Karpas-422 (cell line): Measurements from ENCODE around the gene ATP13A2. TPM values are rescaled to one million over a fixed set of nuclear protein-coding genes. Genes with fewer than 3 reads are reported as not detected.

Experiments used
- DNase-seq: peaks from one replicate; pipeline ENCODE4 v3.0.0-alpha.2; 2015
- H2AFZ ChIP-seq: fragments of 200-600 bp; sonication (generic); 2 replicates; pipeline ENCODE4 v1.6.1; 2014; ENCODE audit warnings: antibody characterized with exemption, low read length, mixed read lengths
- H3K27ac ChIP-seq: fragments of 200-600 bp; sonication (generic); 2 replicates; pipeline ENCODE4 v1.5.1; 2014; ENCODE audit warnings: mild to moderate bottlenecking, low read length, moderate library complexity
- H3K27me3 ChIP-seq: fragments of 200-600 bp; sonication (generic); 2 replicates; pipeline ENCODE4 v1.6.1; 2014; ENCODE audit warnings: low read length, mixed read lengths
- H3K36me3 ChIP-seq: fragments of 200-600 bp; sonication (generic); 2 replicates; pipeline ENCODE4 v1.6.1; 2014; ENCODE audit warnings: low read length, mixed read lengths; ENCODE audit not compliant: insufficient read depth
- H3K4me1 ChIP-seq: fragments of 200-600 bp; sonication (generic); 2 replicates; pipeline ENCODE4 v1.6.1; 2014; ENCODE audit warnings: mild to moderate bottlenecking, low read length, mixed read lengths
- H3K4me2 ChIP-seq: fragments of 200-600 bp; sonication (generic); 2 replicates; pipeline ENCODE4 v1.6.1; 2014; ENCODE audit warnings: low read length, low read depth, mild to moderate bottlenecking; ENCODE audit not compliant: poor library complexity, severe bottlenecking
- H3K4me3 ChIP-seq: fragments of 200-600 bp; sonication (generic); 2 replicates; pipeline ENCODE4 v1.5.1; 2014; ENCODE audit warnings: mild to moderate bottlenecking, antibody characterized with exemption, low read length, mixed read lengths
- H3K79me2 ChIP-seq: fragments of 200-600 bp; sonication (generic); 2 replicates; pipeline ENCODE4 v1.6.1; 2014; ENCODE audit warnings: mild to moderate bottlenecking, low read length, mixed read lengths
- H3K9ac ChIP-seq: fragments of 200-600 bp; sonication (generic); 2 replicates; pipeline ENCODE4 v1.6.0; 2014; ENCODE audit warnings: low read length
- H3K9me2 ChIP-seq: fragments of 200-600 bp; sonication (generic), shearing (Covaris generic); replicated peaks from 2 replicates; pipeline ENCODE4 v1.6.0; 2014; ENCODE audit warnings: mild to moderate bottlenecking, low read length, moderate library complexity; ENCODE audit not compliant: insufficient read depth
- H3K9me3 ChIP-seq: fragments of 300-700, 200-600 bp; sonication (generic); 2 replicates; pipeline ENCODE4 v1.6.1; 2014; ENCODE audit warnings: low read length, mixed read lengths
- H4K20me1 ChIP-seq: fragments of 200-600 bp; sonication (generic); 2 replicates; pipeline ENCODE4 v1.6.1; 2014; ENCODE audit warnings: mild to moderate bottlenecking, antibody characterized with exemption, low read length, low read depth; ENCODE audit not compliant: insufficient read depth
- total RNA-seq: library from RNA; depleted of rRNA; stranded (reverse); fragments of >200 nt; shearing (Covaris generic); gene quantifications from 2 replicates; pipeline ENCODE4 v1.2.3, GENCODE V29; 2014; ENCODE audit warnings: low replicate concordance

The ATP13A2 gene
- total RNA-seq, 1 experiment from 2014 or later, result 13.6 TPM

- Histone ChIP-seq H3K9me2 (no peaks in the 10 kb centered on the region), H3K4me1 (no peaks in the 10 kb centered on the region), H4K20me1 (no peaks in the 10 kb centered on the region), H3K36me3 (no peaks in the 10 kb centered on the region), H3K79me2 (no peaks in the 10 kb centered on the region), H3K4me3 (no peak overlapping the region), H3K9ac (no peak overlapping the region), H3K9me3 (no peaks in the 10 kb centered on the region), H2AFZ (no peak overlapping the region), H3K27ac (no peak overlapping the region), H3K4me2 (no peak overlapping the region), H3K27me3 (no peaks in the 10 kb centered on the region)
- DNase-seq, result no peak
These were observed 34.4 kb downstream of the ATP13A2 start for GRCh38 chr1:16977377-16977776.

- H3K27me3 ChIP-seq, result no peaks in the 10 kb centered on the region
- H3K9ac ChIP-seq, result no peak overlapping the region
- no peak for DNase-seq
- H3K4me2 ChIP-seq, result no peak overlapping the region
- H3K36me3 ChIP-seq, result no peaks in the 10 kb centered on the region
- no peak overlapping the region for H3K27ac ChIP-seq
- no peak overlapping the region for H3K4me3 ChIP-seq
- no peaks in the 10 kb centered on the region for H4K20me1 ChIP-seq
- H3K79me2 ChIP-seq, result no peaks in the 10 kb centered on the region
- no peak overlapping the region for H2AFZ ChIP-seq
- H3K9me3 ChIP-seq, result no peaks in the 10 kb centered on the region
- no peaks in the 10 kb centered on the region for H3K9me2 ChIP-seq
- no peaks in the 10 kb centered on the region for H3K4me1 ChIP-seq
These were observed 34.8 kb downstream of the ATP13A2 start for GRCh38 chr1:16976966-16977365.

- no peak overlapping the region for H3K4me2 ChIP-seq
- no peaks in the 10 kb centered on the region for H3K9me2 ChIP-seq
- H2AFZ ChIP-seq, result no peak overlapping the region
- DNase-seq, result no peak
- H3K27me3 ChIP-seq, result no peaks in the 10 kb centered on the region
- no peaks in the 10 kb centered on the region for H3K4me1 ChIP-seq
- H3K27ac ChIP-seq, result no peak overlapping the region
- H3K36me3 ChIP-seq, result no peaks in the 10 kb centered on the region
- no peak overlapping the region for H3K9ac ChIP-seq
- no peak overlapping the region for H3K4me3 ChIP-seq
- H3K9me3 ChIP-seq, result no peaks in the 10 kb centered on the region
- no peaks in the 10 kb centered on the region for H3K79me2 ChIP-seq
- H4K20me1 ChIP-seq, result no peaks in the 10 kb centered on the region
These were observed 35.9 kb downstream of the ATP13A2 start for GRCh38 chr1:16975838-16976237.

GRCh38 chr1:16975211-16975610 lies 36.5 kb downstream of the ATP13A2 start:
- Histone ChIP-seq H3K9me2 (no peaks in the 10 kb centered on the region), H3K4me3 (no peak overlapping the region)

GRCh38 chr1:16973215-16973614 lies 38.5 kb downstream of the ATP13A2 start:
- Histone ChIP-seq H2AFZ (no peak overlapping the region), H3K27me3 (no peaks in the 10 kb centered on the region), H3K79me2 (no peaks in the 10 kb centered on the region), H3K9ac (no peak overlapping the region), H3K36me3 (no peaks in the 10 kb centered on the region), H3K27ac (no peak overlapping the region), H3K9me2 (no peaks in the 10 kb centered on the region), H3K4me1 (no peaks in the 10 kb centered on the region), H3K4me3 (no peak overlapping the region), H3K9me3 (no peaks in the 10 kb centered on the region), H3K4me2 (no peak overlapping the region), H4K20me1 (no peaks in the 10 kb centered on the region)
- no peak for DNase-seq

More at GRCh38 chr1:16975211-16975610, 36.5 kb downstream of the ATP13A2 start:
- Histone ChIP-seq H3K4me2 (no peak overlapping the region), H3K4me1 (no peaks in the 10 kb centered on the region), H3K27me3 (no peaks in the 10 kb centered on the region), H3K9ac (no peak overlapping the region), H3K27ac (no peak overlapping the region), H4K20me1 (no peaks in the 10 kb centered on the region), H3K79me2 (no peaks in the 10 kb centered on the region), H2AFZ (no peak overlapping the region), H3K9me3 (no peaks in the 10 kb centered on the region), H3K36me3 (no peaks in the 10 kb centered on the region)
- no peak for DNase-seq

GRCh38 chr1:16972189-16972895 lies 39.4 kb downstream of the ATP13A2 start:
- H3K27ac ChIP-seq, result no peak overlapping the region
- no peak overlapping the region for H3K9ac ChIP-seq
- H4K20me1 ChIP-seq, result no peaks in the 10 kb centered on the region
- no peaks in the 10 kb centered on the region for H3K27me3 ChIP-seq
- no peak overlapping the region for H2AFZ ChIP-seq
- no peaks in the 10 kb centered on the region for H3K4me1 ChIP-seq
- no peaks in the 10 kb centered on the region for H3K9me3 ChIP-seq
- DNase-seq, result no peak
- no peaks in the 10 kb centered on the region for H3K36me3 ChIP-seq
- no peak overlapping the region for H3K4me3 ChIP-seq
- H3K9me2 ChIP-seq, result no peaks in the 10 kb centered on the region
- H3K4me2 ChIP-seq, result no peak overlapping the region
- no peaks in the 10 kb centered on the region for H3K79me2 ChIP-seq

GRCh38 chr1:16971341-16972188 lies 40.2 kb downstream of the ATP13A2 start:
- Histone ChIP-seq H3K4me1 (no peaks in the 10 kb centered on the region), H3K9ac (no peak overlapping the region), H3K9me2 (no peaks in the 10 kb centered on the region), H3K9me3 (no peaks in the 10 kb centered on the region), H3K27me3 (no peaks in the 10 kb centered on the region), H3K79me2 (no peaks in the 10 kb centered on the region), H3K4me2 (no peak overlapping the region), H4K20me1 (no peaks in the 10 kb centered on the region), H3K36me3 (no peaks in the 10 kb centered on the region), H3K4me3 (no peak overlapping the region), H2AFZ (no peak overlapping the region), H3K27ac (no peak overlapping the region)
- DNase-seq, result no peak

- no peak overlapping the region for H3K27ac ChIP-seq
- no peak overlapping the region for H3K4me2 ChIP-seq
- H3K9me2 ChIP-seq, result no peaks in the 10 kb centered on the region
- no peaks in the 10 kb centered on the region for H3K4me1 ChIP-seq
- no peak overlapping the region for H3K4me3 ChIP-seq
- H4K20me1 ChIP-seq, result no peaks in the 10 kb centered on the region
- no peak overlapping the region for H3K9ac ChIP-seq
- H3K9me3 ChIP-seq, result no peaks in the 10 kb centered on the region
- H3K27me3 ChIP-seq, result no peaks in the 10 kb centered on the region
- no peak overlapping the region for H2AFZ ChIP-seq
- no peaks in the 10 kb centered on the region for H3K36me3 ChIP-seq
- DNase-seq, result no peak
- H3K79me2 ChIP-seq, result no peaks in the 10 kb centered on the region
These were observed 41.4 kb downstream of the ATP13A2 start for GRCh38 chr1:16970132-16970910.
